ENCODE results near the gene P3H4.
"Not testable (repeated sequence)": the region's sequence is repeated elsewhere in the genome, so short reads cannot be mapped to it uniquely, and the experiment has no call there.

The P3H4 gene

GRCh38 chr17:41811549-41812380 is at the start of gene P3H4:
P3H4 (minus strand) TSS chr17:41811949; CDS start chr17:41811915, 34 bp downstream.
- peak; percentile 49 to 57 for DNase-seq (ENCODE audit: low read depth in 2 of 2)

GRCh38 chr17:41860254-41860931 is 48.6 kb upstream of the P3H4 start:
- no peak for DNase-seq (ENCODE audit: low read depth in 2 of 2)

GRCh38 chr17:41851382-41851781 is 39.6 kb upstream of the P3H4 start:
- DNase-seq (ENCODE audit: low read depth in 2 of 2): not testable (repeated sequence)

- no peak for DNase-seq (ENCODE audit: low read depth in 2 of 2)
Measured at GRCh38 chr17:41849251-41849990, 37.7 kb upstream of the P3H4 start.

- DNase-seq (ENCODE audit: low read depth in 2 of 2): no peak
Measured at GRCh38 chr17:41848788-41849187, 37.0 kb upstream of the P3H4 start.

GRCh38 chr17:41844971-41845370 is 33.2 kb upstream of the P3H4 start:
- no peak for DNase-seq (ENCODE audit: low read depth in 2 of 2)

GRCh38 chr17:41840781-41841180 is 29.0 kb upstream of the P3H4 start:
- DNase-seq (ENCODE audit: low read depth in 2 of 2): not testable (repeated sequence)

- not testable (repeated sequence) for DNase-seq (ENCODE audit: low read depth in 2 of 2)
Measured at GRCh38 chr17:41839448-41839847, 27.7 kb upstream of the P3H4 start.

GRCh38 chr17:41837761-41838538 is 26.2 kb upstream of the P3H4 start, which contains the start of gene KLHL10:
KLHL10 (plus strand) TSS chr17:41837825; CDS start chr17:41837933, 108 bp downstream.
- no peak for DNase-seq (ENCODE audit: low read depth in 2 of 2)

- no peak for DNase-seq (ENCODE audit: low read depth in 2 of 2)
Measured at GRCh38 chr17:41836550-41837196, 24.9 kb upstream of the P3H4 start.

GRCh38 chr17:41835800-41836549 is 24.2 kb upstream of the P3H4 start, which contains the start of gene NT5C3B:
NT5C3B (minus strand) TSS chr17:41836232; CDS start chr17:41836193, 39 bp downstream.
- peak; percentile 20 to 33 for DNase-seq (ENCODE audit: low read depth in 2 of 2)

GRCh38 chr17:41835214-41835799 is 23.6 kb upstream of the P3H4 start:
- DNase-seq (ENCODE audit: low read depth in 2 of 2): no peak

GRCh38 chr17:41829961-41830360 is 18.2 kb upstream of the P3H4 start:
- DNase-seq (ENCODE audit: low read depth in 2 of 2): not testable (repeated sequence)

GRCh38 chr17:41825175-41825845 is 13.6 kb upstream of the P3H4 start:
- DNase-seq (ENCODE audit: low read depth in 2 of 2): no peak

- no peak for DNase-seq (ENCODE audit: low read depth in 2 of 2)
Measured at GRCh38 chr17:41824086-41824485, 12.3 kb upstream of the P3H4 start.

GRCh38 chr17:41823580-41823979 is 11.8 kb upstream of the P3H4 start:
- no peak for DNase-seq (ENCODE audit: low read depth in 2 of 2)

- no peak for DNase-seq (ENCODE audit: low read depth in 2 of 2)
Measured at GRCh38 chr17:41823141-41823524, 11.4 kb upstream of the P3H4 start.

GRCh38 chr17:41822216-41823140 is 10.7 kb upstream of the P3H4 start:
- DNase-seq (ENCODE audit: low read depth in 2 of 2): no peak
